Activated CD4-positive, alpha-beta T cell treated with anti-CD3 and anti-CD28 coated beads, Interleukin-2, amount 50 U/mL, for 48 hours (primary cell): ENCODE results near the gene C17orf67.
"Not testable (repeated sequence)": the region's sequence is repeated elsewhere in the genome, so short reads cannot be mapped to it uniquely, and the experiment has no call there.

Experiments used
- DNase-seq, 2 experiments: peaks; one replicate each; pipeline ENCODE4 v3.0.0-alpha.2; 2020

The C17orf67 gene

DNA sequence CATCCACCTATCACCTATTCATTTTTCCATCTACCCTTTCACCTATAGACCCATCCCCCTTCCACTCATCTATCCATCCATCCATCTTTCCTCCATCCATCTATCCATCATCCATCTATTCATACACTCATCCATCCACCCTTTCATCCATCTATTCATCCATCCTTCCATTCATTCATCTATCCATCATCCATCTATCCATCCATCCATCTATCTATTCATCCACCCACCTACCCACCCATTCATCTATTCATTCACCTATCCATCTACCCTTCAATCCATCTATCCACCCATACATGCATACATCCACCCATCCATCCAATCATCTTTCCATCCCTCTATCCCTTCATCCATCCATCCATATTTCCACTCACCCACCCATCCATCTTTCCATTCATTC is 63.3 kb downstream of the C17orf67 start:
- no peak for DNase-seq

DNA sequence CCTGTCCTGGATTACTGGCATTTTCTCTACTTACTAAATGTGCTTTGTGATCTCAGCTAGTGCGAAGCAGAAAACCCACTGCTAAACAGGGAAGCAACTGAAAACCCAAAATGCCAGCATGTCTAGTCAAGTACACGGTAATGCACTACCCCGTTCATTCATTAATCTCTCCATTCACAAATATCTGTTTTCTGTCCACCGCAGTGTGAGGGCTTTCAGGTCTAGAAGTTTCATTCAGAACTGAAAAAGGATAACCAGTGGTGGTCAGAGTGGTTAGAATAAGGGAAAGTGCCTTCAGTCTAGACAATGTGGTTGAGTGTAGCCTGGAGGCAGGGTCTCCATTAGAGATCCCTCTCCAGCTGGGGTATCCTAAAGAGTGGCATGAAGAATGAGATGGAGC is 68.3 kb downstream of the C17orf67 start:
- DNase-seq = no peak

DNA sequence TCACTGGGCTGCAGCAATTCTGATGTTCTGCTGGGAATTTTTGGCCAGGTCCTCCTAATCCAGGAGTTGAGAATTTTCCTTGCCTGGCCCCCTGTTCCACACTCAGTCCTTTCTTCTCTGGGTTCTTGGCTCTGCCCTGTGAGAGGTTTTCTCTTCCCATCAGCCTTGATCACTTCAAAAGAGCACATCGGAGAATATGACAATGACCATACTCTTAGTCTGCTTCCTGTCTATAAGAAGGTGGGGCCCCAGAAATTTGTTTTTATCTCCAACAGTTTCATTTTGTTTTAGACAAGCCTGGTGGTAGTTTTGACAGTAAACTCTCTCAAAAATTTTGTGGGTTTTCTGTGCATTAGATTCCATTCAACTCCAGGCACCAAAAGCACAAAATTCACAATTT is 70.7 kb downstream of the C17orf67 start:
- DNase-seq = no peak

DNA sequence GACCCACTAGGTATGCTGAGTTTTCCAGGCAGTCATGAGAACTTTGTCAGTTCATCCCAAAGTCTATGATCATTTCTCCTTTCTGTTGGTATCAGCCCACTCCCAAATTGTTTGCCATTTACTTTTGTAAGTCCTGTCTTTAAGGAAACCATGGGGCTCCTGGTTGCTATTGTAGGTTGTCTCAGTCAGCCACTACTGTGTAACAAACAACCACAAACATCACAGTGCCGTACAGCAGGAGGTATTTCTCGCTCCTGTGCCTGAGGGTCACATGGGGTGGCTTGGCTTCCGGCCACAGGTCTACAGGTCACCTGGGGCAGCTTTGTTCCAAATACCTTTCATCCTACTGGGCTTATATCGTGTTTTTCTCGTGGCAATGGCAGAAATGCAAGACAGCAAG is 71.6 kb downstream of the C17orf67 start:
- DNase-seq = no peak

DNA sequence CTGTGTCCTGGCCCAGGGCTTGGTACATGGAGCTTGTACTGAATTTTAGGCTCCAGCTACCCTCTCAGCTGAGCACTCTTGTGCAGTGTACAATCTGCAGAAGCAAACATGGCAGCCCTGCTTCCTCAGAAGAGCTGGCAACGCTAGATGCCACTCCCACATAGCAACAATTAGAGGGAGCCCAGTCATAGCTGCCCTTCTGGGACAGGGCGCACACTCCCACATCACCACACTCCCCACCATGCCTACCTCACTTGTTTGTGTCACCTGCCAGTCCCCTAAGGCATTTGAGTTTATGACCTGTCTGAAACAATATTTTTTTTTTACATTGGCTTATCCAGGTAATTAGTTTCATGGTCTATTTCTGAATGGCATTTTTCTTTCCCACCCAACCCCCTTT is 72.3 kb downstream of the C17orf67 start:
- DNase-seq = no peak

DNA sequence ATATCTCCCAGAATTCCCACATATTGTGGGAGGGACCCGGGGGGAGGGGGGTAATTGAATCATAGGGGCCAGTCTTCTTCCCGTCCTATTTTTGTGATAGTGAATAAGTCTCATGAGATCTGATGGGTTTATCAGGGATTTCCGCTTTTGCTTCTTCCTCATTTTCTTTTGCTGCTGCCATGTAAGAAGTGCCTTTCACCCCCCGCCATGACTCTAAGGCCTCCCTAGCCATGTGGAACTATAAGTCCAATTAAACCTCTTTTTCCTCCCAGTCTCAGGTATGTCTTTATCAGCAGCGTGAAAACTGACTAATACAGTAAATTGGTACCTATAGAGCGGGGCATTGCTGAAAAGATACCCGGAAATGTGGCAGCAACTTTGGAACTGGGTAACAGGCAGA is 76.1 kb downstream of the C17orf67 start:
- DNase-seq = not testable (repeated sequence)

DNA sequence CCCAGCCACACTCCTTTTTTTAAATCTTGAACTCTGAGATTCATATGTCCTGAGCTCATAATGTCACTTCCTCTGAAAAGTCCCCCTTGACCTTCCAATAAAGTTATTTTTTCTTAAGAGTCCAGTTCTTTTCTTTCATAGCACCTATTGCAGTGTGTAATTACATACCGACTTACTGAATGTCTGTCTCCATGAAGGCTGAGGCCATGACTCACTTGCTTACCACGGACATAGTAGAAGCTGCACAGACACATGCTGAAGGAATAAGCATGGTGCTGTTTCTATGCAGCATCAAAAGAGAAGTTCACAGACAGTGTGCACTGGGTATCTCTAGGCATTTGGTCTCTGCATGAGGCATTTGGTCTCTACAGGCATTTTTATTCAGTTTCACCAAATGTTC is 77.2 kb downstream of the C17orf67 start:
- no peak for DNase-seq

DNA sequence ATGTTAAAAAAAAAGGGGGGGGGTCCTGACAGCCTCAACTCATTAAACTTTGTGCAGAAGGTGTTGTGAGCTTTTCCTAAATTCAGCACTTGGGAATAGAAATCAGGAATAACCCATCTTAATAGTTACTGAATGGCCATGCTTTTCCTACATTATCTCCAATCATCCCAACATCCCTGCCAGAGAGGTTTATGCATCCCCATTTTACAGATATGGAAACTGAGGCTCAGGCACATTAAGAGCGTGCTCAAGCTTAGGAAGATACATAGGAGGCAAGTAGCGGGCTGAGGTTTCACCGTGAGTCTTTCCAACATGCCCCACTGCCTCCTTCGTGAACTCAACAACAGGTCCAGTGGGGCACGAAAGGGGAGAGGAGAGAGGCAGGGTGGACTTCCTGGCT is 78.4 kb downstream of the C17orf67 start:
- no peak for DNase-seq

DNA sequence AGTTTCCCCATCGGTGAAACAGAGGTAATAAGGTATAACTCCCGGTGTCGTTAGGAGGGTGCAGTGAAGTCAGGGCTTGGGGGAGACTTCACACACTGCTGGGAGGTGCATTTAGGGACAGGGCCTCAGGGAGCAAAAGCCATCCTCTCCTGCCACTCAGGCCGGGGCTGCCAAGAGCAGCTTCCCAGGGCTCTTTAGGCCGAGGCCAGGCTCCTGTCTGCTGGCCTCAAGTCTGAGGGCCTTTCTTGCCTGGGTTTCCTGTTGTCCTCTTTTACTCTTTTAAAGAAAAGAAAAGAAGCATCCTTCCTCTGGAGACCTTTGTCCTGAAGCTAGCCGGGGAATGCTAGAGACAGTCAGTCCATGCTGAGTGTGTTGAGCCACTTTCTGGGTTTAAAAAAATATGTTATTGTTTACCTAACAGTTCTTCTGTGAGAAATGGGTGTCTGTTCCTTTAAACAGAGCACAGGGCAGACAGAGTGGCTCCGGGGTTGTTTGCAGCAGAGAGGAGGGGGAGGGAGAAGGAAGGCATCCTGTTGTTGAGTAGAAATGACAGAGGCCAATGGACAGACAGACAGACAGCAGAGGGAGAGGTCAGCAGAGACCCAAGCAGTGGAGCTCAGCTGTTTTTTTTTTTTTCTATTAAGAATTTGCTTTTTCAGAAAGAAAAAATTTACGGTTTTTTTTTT is 79.1 kb downstream of the C17orf67 start:
- DNase-seq = no peak

DNA sequence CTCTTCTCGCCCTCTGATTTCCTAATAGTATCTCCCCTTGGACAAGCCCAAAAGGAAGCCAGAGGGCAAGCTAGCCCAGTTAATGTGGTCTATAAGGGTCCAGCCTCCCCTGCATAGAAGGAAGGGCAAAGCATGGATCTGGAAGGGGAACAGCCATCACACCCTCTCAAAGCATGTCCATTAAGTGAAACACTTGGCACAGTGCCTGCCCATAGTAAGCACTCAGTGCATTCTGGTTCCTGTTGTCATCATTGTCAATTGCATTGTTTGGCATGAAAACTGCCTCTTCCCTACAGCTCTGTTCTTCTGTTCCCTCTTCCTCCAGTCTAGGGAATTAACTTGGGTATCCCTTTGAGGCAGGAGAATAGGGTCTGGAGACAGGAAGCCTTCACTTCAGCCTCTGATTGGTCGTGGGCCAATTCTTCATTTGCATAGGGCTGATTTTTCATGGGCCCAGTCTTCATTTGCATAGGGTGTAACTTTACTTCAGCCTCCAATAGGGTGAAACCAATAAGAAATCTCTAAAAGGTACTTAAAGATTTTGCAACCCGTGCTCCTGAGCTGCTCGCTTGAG is 81.4 kb downstream of the C17orf67 start:
- no peak for DNase-seq

DNA sequence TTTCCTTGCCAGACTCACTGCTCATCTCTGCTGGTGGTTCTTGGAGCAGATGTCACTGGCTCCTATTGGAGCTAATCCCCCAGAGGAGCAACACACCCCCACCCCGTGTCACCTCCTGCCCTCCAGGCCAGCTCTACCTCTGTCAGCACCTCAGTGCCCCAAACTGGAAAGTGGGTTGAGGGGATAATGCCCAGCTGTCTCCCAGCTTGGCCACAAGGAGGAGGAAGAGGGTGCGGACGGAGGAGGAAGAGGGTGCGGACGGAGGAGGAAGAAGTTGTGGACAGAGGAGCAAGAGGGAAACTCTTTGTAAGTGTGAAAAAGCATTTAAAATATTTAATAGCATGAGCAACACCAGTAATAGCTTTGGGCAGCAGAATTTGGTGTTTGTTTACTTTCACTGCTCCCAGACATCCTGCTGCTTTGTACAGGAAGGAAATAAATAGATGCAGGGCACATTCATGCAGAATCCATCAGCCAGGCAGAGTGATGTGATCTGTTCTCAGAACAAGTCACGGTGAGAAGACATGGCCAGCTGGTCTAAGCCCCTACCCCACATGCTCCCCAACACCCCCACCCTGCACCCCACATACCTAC is 82.5 kb downstream of the C17orf67 start:
- no peak for DNase-seq

DNA sequence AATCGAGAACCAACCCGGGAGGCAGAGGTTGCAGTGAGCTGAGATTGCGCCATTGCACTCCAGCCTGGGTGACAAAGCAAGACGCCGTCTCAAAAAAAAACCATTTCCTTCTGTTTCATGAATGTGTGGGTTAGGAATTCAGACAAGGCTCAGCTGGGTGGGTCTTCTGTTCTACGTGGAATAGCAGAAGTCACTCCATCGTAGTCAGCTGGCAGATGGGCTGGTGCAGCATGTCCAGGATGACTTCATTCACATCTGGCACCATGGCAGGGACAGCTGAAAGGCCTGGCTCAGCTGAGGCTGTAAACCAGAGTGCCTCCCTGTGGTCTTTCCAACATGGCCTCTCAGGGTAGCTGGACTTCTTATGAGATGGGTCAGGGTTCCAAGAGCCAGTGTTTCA is 89.0 kb downstream of the C17orf67 start:
- DNase-seq = no peak

DNA sequence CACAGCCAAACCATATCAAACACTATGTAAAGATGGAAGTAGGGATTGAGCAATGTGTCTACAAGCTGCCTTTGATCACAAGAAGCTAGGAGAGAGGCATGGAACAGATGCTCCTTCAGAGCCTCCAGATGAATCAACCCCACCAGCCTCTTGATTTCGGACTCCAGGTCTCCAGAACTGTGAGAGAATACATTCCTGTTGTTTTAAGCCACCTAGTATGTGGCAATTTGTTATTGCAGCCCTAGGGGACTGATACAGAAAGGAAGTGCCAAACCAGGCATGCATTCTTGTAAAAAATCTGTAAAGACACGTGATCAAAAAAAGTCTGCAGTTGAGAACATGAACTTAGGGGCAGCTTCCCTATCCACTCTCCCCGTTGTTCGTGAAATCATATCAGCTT is 91.1 kb downstream of the C17orf67 start:
- no peak for DNase-seq
